ENCODE results near the gene TRMT44. TPM values are rescaled to one million over a fixed set of nuclear protein-coding genes. Genes with fewer than 3 reads are reported as not detected.

The TRMT44 gene
- total RNA-seq, 1 donor from 2014 or later: 24.5 TPM

DNA sequence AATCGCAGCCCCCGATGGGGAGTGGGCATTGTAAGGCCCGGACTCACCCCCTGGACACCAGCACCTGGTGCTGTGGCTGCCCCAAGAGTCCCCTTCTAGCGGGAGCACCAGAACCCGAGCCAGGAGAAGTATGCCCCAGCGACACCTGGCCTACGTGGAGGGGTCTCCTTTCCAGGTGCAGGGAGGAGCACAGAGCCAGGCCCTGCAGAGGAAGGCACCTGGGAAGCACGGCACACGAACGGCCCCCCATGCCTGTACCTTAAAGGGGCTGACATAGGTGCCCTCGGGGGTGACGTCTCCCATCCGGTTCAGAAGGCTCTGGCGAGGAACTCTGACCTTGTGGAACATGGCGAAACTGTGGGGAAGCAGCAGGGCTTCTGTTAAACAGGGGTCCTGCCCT lies 41.3 kb upstream of the TRMT44 start:
- peaks cover 7% of the 10 kb centered on the region for H3K4me1 Mint-ChIP-seq (ENCODE audit: unreplicated experiment)
- H3K27me3 Mint-ChIP-seq (ENCODE audit: unreplicated experiment): no peaks in the 10 kb centered on the region
- H3K9me3 Mint-ChIP-seq (ENCODE audit: unreplicated experiment): no peaks in the 10 kb centered on the region
- H3K27ac Mint-ChIP-seq (ENCODE audit: unreplicated experiment): no peak overlapping the region
- no peak for DNase-seq (ENCODE audit: extremely low spot score, unreplicated experiment)
- TF ChIP-seq, protein P1, sequence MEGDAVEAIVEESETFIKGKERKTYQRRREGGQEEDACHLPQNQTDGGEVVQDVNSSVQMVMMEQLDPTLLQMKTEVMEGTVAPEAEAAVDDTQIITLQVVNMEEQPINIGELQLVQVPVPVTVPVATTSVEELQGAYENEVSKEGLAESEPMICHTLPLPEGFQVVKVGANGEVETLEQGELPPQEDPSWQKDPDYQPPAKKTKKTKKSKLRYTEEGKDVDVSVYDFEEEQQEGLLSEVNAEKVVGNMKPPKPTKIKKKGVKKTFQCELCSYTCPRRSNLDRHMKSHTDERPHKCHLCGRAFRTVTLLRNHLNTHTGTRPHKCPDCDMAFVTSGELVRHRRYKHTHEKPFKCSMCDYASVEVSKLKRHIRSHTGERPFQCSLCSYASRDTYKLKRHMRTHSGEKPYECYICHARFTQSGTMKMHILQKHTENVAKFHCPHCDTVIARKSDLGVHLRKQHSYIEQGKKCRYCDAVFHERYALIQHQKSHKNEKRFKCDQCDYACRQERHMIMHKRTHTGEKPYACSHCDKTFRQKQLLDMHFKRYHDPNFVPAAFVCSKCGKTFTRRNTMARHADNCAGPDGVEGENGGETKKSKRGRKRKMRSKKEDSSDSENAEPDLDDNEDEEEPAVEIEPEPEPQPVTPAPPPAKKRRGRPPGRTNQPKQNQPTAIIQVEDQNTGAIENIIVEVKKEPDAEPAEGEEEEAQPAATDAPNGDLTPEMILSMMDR (IDR thresholded peaks at IDR 0.05): no peak
- no peak overlapping the region for H3K4me3 Mint-ChIP-seq (ENCODE audit: unreplicated experiment)
- peaks cover 23% of the 10 kb centered on the region for H3K36me3 Mint-ChIP-seq (ENCODE audit: unreplicated experiment)

DNA sequence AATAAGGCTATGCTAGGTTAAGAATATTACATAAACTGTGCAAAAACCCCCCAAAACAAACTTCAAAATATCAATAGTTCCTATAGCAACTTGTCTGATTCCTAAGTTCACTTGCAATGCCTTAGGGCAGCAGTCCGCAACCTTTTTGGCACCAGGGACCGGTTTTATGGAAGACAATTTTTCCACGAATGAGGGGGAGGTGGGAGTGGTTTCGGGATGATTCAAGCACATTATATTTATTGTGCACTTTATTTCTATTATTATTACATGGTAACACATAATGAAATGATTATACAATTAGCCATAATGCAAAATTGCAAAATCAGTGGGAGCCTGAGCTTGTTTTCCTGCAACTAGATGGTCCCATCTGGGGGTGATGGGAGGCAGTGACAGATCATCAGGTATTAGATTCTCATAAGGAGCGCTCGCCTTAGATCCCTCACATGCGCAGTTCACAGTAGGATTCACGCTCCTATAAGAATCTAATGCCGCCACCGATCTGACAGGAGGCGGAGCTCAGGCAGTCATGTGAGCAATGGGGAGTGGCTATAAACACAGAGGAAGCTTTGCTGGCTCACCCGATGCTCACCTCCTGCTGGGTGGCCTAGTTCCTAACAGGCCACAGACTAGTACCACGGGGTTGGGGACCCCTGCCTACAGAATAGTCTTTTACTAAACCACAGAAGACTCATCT lies 39.8 kb upstream of the TRMT44 start:
- H3K27ac Mint-ChIP-seq (ENCODE audit: unreplicated experiment): no peak overlapping the region
- H3K4me3 Mint-ChIP-seq (ENCODE audit: unreplicated experiment): no peak overlapping the region
- H3K9me3 Mint-ChIP-seq (ENCODE audit: unreplicated experiment): no peaks in the 10 kb centered on the region
- TF ChIP-seq, protein P1 (IDR thresholded peaks at IDR 0.05): no peak
- no peaks in the 10 kb centered on the region for H3K27me3 Mint-ChIP-seq (ENCODE audit: unreplicated experiment)
- H3K4me1 Mint-ChIP-seq (ENCODE audit: unreplicated experiment): peaks cover 5% of the 10 kb centered on the region
- H3K36me3 Mint-ChIP-seq (ENCODE audit: unreplicated experiment): peaks cover 28% of the 10 kb centered on the region
- no peak for DNase-seq (ENCODE audit: extremely low spot score, unreplicated experiment)

DNA sequence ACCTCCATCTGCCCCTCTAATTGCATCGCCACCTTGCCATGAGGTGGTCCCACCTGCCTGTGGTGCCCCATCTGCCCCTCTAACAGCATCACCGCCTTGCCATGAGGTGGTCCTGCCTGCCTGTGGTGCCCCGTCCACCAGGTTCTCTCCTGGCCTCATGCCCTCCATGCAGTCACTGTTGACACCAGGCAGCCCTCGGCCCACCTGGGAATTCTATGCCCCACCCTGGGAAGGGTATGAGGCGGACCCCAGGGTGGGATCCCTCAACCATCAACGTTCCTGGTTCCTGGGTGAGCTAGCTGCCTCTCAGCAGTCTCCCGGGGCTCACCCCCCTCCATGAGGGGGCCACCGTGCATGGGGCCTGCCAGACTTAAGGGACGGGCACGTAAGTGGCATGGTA lies 38.9 kb upstream of the TRMT44 start:
- Mint-ChIP-seq H3K27ac (ENCODE audit: unreplicated experiment) (no peak overlapping the region), H3K9me3 (ENCODE audit: unreplicated experiment) (no peaks in the 10 kb centered on the region), H3K36me3 (ENCODE audit: unreplicated experiment) (peaks cover 29% of the 10 kb centered on the region), H3K4me1 (ENCODE audit: unreplicated experiment) (peaks cover 5% of the 10 kb centered on the region), H3K27me3 (ENCODE audit: unreplicated experiment) (no peaks in the 10 kb centered on the region), H3K4me3 (ENCODE audit: unreplicated experiment) (no peak overlapping the region)
- TF ChIP-seq, protein P1 (IDR thresholded peaks at IDR 0.05): no peak
- no peak for DNase-seq (ENCODE audit: extremely low spot score, unreplicated experiment)

DNA sequence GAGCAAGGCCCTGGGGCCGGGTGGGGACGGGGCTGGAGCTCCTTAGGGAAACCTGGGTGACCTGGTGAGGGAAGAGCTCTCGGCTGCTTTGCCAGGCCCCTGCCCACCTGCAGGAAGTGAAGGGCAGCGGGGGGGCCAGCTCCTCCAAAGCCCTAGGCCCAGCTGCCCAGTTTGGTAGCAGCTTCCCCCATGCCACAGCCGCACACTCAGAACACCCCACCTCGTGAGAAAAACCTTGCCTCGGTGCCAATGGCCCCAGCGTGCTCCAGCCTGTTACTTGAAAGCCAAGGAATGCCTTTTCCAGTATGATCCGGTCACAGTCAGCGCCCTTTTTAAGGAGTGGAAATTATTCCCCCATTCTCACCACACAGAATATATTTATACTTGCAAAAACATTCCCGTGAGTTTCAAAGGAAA lies 38.4 kb upstream of the TRMT44 start:
- no peak overlapping the region for H3K27ac Mint-ChIP-seq (ENCODE audit: unreplicated experiment)

DNA sequence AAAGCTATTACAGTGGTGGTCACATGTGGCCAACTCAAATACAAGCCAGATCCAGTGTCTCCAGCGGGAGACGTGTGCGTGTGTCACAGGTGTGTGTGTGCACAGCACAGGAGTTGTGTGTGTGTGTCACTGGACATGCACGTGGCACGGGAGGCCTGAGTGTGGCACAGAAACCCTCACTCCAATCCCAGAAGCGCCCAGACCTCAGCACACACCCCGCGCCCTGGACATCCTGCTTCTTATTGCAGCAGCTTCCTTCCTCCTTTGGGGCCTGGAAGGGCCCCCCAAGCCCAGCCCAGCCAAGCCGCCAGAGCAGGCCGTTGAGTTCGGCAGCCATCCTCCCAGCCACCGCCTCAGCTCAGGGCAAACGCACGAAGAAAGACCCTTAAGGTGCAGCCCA lies 37.9 kb upstream of the TRMT44 start:
- H3K9me3 Mint-ChIP-seq (ENCODE audit: unreplicated experiment): no peaks in the 10 kb centered on the region
- peaks cover 5% of the 10 kb centered on the region for H3K4me1 Mint-ChIP-seq (ENCODE audit: unreplicated experiment)
- DNase-seq (ENCODE audit: extremely low spot score, unreplicated experiment): no peak
- H3K27me3 Mint-ChIP-seq (ENCODE audit: unreplicated experiment): no peaks in the 10 kb centered on the region
- H3K4me3 Mint-ChIP-seq (ENCODE audit: unreplicated experiment): no peak overlapping the region
- H3K27ac Mint-ChIP-seq (ENCODE audit: unreplicated experiment): no peak overlapping the region
- peaks cover 25% of the 10 kb centered on the region for H3K36me3 Mint-ChIP-seq (ENCODE audit: unreplicated experiment)
- TF ChIP-seq, protein P1 (IDR thresholded peaks at IDR 0.05): no peak

More for the DNA sequence above, 38.4 kb upstream of the TRMT44 start:
- Mint-ChIP-seq H3K4me1 (ENCODE audit: unreplicated experiment) (peaks cover 5% of the 10 kb centered on the region), H3K27me3 (ENCODE audit: unreplicated experiment) (no peaks in the 10 kb centered on the region), H3K4me3 (ENCODE audit: unreplicated experiment) (no peak overlapping the region), H3K36me3 (ENCODE audit: unreplicated experiment) (peaks cover 25% of the 10 kb centered on the region), H3K9me3 (ENCODE audit: unreplicated experiment) (no peaks in the 10 kb centered on the region)
- TF ChIP-seq, protein P1 (IDR thresholded peaks at IDR 0.05): no peak
- DNase-seq (ENCODE audit: extremely low spot score, unreplicated experiment): no peak

Measured in osteocyte (in vitro differentiated cells).